ENCODE results near the gene LSAMP.

LSAMP gene

GRCh38 chr3:116039651-116039985, 405.7 kb downstream of the LSAMP start:
- DNase-seq (ENCODE audit: low read depth, low spot score) = no peak
- POLR2A ChIA-PET = no interaction called here
- TF ChIP-seq, protein P1, sequence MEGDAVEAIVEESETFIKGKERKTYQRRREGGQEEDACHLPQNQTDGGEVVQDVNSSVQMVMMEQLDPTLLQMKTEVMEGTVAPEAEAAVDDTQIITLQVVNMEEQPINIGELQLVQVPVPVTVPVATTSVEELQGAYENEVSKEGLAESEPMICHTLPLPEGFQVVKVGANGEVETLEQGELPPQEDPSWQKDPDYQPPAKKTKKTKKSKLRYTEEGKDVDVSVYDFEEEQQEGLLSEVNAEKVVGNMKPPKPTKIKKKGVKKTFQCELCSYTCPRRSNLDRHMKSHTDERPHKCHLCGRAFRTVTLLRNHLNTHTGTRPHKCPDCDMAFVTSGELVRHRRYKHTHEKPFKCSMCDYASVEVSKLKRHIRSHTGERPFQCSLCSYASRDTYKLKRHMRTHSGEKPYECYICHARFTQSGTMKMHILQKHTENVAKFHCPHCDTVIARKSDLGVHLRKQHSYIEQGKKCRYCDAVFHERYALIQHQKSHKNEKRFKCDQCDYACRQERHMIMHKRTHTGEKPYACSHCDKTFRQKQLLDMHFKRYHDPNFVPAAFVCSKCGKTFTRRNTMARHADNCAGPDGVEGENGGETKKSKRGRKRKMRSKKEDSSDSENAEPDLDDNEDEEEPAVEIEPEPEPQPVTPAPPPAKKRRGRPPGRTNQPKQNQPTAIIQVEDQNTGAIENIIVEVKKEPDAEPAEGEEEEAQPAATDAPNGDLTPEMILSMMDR (IDR thresholded peaks at IDR 0.05; ENCODE audit: insufficient read depth, low read length, missing control alignments) = no peak
- H3K4me3 ChIP-seq (ENCODE audit: low read depth, low read length) = no peak overlapping the region
- CTCF ChIA-PET = interaction anchor here (0.8 to 2.1 kb wide), 2 partner anchors 9 to 11 kb away, joined by 3 to 4 read pairs; no protein-coding TSS in a partner anchor

- CTCF ChIA-PET = interaction anchor here (0.8 to 2.1 kb wide), 2 partner anchors 10 kb away, joined by 3 to 4 read pairs; no protein-coding TSS in a partner anchor
- H3K4me3 ChIP-seq (ENCODE audit: low read depth, low read length) = no peak overlapping the region
- POLR2A ChIA-PET = no interaction called here
- DNase-seq (ENCODE audit: low read depth, low spot score) = no peak
- TF ChIP-seq, protein P1 (IDR thresholded peaks at IDR 0.05; ENCODE audit: insufficient read depth, low read length, missing control alignments) = no peak
Measured at GRCh38 chr3:116038968-116039650, 406.2 kb downstream of the LSAMP start.

DNA sequence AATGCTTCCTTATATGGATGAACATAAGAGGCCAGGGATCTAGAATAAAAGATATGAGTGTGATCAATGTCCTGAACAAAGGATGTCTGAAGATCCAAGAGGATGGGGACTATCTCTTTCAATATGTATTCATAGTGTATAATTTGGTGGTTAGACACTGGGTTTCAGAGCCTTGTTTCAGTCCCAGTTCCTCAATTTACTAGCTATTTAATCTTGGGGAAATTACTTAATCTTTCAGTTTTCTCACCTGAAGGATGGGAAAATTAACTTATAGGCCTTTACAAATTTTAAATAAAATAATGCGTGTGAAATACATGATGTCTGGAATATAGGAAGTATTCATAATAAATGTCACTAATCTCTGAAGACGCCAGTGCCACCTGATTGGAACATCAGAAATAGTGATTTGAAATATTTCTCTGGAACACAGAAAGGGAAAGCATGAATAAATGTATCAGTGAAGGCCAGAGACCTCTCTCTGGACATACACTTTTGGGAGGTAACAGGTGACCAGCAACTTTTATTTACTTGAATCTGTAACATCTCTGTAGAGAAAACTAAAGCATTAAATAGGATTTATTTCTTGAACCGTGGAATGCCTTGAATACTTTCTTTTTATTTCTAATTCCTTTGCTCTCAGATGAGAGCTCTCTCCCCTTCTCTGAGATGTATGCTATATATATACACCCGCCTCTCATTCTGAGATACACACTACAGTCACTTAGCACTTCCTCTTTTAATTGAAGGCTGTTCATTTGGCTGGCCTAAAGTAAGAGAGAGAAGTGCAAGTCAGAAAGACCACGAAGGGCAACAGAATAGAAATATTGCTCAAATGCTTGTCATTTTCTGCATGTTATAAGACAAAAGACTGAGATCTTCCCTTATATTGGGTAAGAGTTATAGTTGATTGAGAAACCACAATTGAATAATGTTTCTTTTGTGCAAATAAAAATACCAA, 407.1 kb downstream of the LSAMP start:
- TF ChIP-seq, protein P1 (IDR thresholded peaks at IDR 0.05; ENCODE audit: insufficient read depth, low read length, missing control alignments) = no peak
- POLR2A ChIA-PET = no interaction called here
- DNase-seq (ENCODE audit: low read depth, low spot score) = no peak
- H3K4me3 ChIP-seq (ENCODE audit: low read depth, low read length) = no peak overlapping the region
- CTCF ChIA-PET = interaction anchor here (2.1 kb wide), 1 partner anchor 11 kb away, joined by 4 read pairs; no protein-coding TSS in a partner anchor

- DNase-seq (ENCODE audit: low read depth, low spot score) = no peak
- POLR2A ChIA-PET = no interaction called here
- TF ChIP-seq, protein P1 (IDR thresholded peaks at IDR 0.05; ENCODE audit: insufficient read depth, low read length, missing control alignments) = no peak
- CTCF ChIA-PET = no interaction called here
- no peak overlapping the region for H3K4me3 ChIP-seq (ENCODE audit: low read depth, low read length)
Measured at GRCh38 chr3:116035429-116035828, 409.9 kb downstream of the LSAMP start.

DNA sequence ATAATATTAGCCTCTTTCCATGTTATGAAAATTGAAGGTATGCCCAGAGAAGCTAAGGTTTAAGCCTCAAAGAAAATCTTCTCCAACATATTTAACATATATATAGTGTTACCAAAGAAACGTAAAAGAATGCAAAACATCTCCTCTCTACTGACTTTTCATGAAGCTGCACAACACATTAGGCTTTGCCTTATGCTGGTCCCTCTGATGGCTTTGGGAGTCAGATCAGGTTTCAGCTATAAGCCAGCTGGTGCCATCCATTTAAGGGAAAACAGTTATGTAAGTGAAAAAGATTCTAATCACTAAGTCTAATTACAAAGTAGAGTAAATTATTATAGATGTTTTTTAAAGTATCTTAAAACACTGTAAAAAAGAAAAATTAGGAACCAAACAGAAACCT, 410.5 kb downstream of the LSAMP start:
- TF ChIP-seq, protein P1 (IDR thresholded peaks at IDR 0.05; ENCODE audit: insufficient read depth, low read length, missing control alignments) = no peak
- ChIA-PET POLR2A (no interaction called here), CTCF (no interaction called here)
- DNase-seq (ENCODE audit: low read depth, low spot score) = peak; percentile 31
- H3K4me3 ChIP-seq (ENCODE audit: low read depth, low read length) = no peak overlapping the region

GRCh38 chr3:116034086-116034485, 411.2 kb downstream of the LSAMP start:
- ChIA-PET POLR2A (no interaction called here), CTCF (no interaction called here)
- H3K4me3 ChIP-seq (ENCODE audit: low read depth, low read length) = no peak overlapping the region
- TF ChIP-seq, protein P1 (IDR thresholded peaks at IDR 0.05; ENCODE audit: insufficient read depth, low read length, missing control alignments) = no peak
- DNase-seq (ENCODE audit: low read depth, low spot score) = no peak
